HG03575 (cell line): ENCODE results near the gene GAMT.

Experiments
- ATAC-seq: cut with Tn5 transposase; IDR thresholded peaks from one replicate; pipeline ENCODE4 v1.9.1; 2021; ENCODE audit not compliant: unreplicated experiment, insufficient number of reproducible peaks, low FRiP score; ENCODE audit errors: extremely low read depth

Gene GAMT

GRCh38 chr19:1374250-1374577, 27.1 kb downstream of the GAMT start:
- no peak for ATAC-seq

GRCh38 chr19:1373534-1374249, 27.6 kb downstream of the GAMT start:
- ATAC-seq = no peak

- no peak for ATAC-seq
Observed at GRCh38 chr19:1373042-1373533, 28.3 kb downstream of the GAMT start.

- no peak for ATAC-seq
Observed at GRCh38 chr19:1370579-1371361, 30.6 kb downstream of the GAMT start.

GRCh38 chr19:1369214-1369805, 32.0 kb downstream of the GAMT start:
- no peak for ATAC-seq

- no peak for ATAC-seq
Observed at GRCh38 chr19:1366899-1367870, 34.2 kb downstream of the GAMT start.

- ATAC-seq = no peak
Observed at GRCh38 chr19:1366296-1366695, 35.0 kb downstream of the GAMT start.

GRCh38 chr19:1365319-1366269, 35.7 kb downstream of the GAMT start:
- ATAC-seq = no peak

GRCh38 chr19:1364070-1364704, 37.2 kb downstream of the GAMT start:
- ATAC-seq = no peak

GRCh38 chr19:1363599-1363998, 37.7 kb downstream of the GAMT start:
- ATAC-seq = no peak

- ATAC-seq = no peak
Observed at GRCh38 chr19:1362387-1363257, 38.7 kb downstream of the GAMT start.

GRCh38 chr19:1361601-1362386, 39.5 kb downstream of the GAMT start:
- no peak for ATAC-seq

GRCh38 chr19:1360818-1361461, 40.4 kb downstream of the GAMT start:
- no peak for ATAC-seq

GRCh38 chr19:1360126-1360817, 41.1 kb downstream of the GAMT start:
- ATAC-seq = no peak

- ATAC-seq = no peak
Observed at GRCh38 chr19:1357531-1358109, 43.7 kb downstream of the GAMT start.
